Stimulated activated CD4-positive, alpha-beta T cell treated with anti-CD3 and anti-CD28 coated beads, TNF-alpha, amount 100 ng/mL, for 1 hour (primary cell): ENCODE measurements around the gene SBF2.
"Not testable (repeated sequence)": the region's sequence is repeated elsewhere in the genome, so short reads cannot be mapped to it uniquely, and the experiment has no call there.

Experiments
- DNase-seq, 3 donors: peaks; one replicate each; pipeline ENCODE4 v3.0.0-alpha.2; 2020; ENCODE audit warnings: low read depth in 3 of 3, low spot score in 1 of 3

The SBF2 gene

DNA sequence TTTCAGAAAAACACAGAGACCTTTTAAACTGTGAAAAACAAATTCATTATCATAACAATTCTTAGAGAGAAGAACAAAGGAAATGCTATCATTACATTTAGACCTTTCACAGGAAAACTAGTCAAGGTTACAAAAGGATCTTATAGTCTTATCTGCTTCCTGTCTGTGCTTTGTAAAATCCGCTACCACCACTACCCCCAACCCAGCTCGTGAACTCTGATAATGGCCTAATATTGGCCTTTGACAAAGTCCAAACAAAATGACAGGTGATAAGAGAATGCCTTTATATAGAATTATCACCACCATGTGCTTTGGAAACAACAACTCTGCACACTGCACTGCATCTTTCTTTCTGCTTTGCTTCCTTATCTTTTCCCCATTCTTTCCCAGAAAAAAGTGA is 272.5 kb downstream of the SBF2 start:
- no peak for DNase-seq

DNA sequence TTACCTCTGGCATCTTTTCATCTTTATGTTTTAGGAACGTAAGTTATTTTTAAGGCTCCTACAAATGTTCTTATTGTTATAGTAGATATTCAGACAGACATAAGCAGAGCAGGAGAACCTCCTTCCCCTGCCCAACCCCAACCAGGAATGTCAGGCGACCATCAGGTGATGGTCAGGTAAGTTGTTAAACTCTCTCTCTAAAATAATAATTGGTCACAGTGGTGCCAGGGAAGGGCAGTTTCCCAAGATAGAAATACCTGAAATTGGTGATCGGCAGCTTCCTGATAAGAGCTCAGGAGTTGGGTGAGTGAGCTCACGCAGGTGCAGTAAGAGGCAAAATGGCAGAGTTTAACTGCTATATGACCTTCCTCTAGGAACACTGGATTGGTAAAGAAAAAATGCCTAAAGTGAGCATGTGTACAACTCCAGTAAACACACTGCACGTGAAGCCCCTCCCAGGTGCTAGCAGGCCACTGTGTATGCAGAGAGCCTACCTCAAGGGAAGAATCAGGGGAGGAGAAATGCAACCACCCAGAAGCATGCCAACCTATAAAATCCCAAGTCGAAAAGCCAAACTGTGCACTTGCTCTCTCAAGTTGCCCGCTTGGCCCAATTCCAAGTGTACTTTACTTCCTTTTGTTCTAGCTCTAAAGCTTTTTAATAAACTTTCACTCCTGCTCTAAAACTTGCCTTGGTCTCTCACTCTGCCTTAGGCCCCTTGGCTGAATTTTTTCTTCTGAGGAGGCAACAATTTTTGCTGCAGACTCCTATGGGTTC is 273.9 kb downstream of the SBF2 start:
- no peak for DNase-seq

DNA sequence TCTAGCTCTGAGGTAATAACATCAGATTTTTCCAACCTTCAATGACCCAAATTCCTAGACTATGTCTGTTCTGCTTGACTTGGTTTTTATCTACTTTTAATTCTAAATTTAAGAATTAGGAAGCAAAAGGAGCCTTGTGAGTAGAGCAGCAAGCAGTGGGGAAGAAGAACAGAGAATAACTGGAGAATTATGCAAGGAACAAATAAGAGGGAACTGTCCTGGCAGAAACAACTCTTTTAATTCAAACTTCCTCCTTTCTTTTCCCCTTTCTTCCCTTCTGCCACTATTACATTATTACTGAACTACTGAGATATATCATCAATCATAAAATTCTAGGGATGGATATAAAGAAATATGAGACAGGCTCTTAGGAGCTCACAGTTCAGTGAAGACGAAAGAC is 276.1 kb downstream of the SBF2 start:
- no peak for DNase-seq

DNA sequence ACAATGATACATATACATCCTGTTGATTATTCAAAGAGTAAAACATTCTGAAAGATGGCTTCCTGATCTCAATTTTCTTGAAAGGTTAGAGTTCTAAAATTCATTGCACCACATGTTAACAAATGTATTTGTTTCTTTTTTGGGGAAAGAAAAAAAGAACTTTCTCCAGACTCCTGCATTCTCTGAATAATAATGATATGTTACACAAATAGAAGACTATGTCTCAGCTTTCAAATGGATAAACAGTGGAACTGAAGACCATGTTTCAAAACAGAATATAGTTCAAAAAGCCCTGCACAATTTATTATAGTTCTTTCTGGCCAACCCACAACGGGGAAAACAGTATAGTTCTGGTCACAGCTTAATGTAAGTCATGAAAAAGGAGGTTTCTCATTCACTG is 277.0 kb downstream of the SBF2 start:
- DNase-seq = no peak

DNA sequence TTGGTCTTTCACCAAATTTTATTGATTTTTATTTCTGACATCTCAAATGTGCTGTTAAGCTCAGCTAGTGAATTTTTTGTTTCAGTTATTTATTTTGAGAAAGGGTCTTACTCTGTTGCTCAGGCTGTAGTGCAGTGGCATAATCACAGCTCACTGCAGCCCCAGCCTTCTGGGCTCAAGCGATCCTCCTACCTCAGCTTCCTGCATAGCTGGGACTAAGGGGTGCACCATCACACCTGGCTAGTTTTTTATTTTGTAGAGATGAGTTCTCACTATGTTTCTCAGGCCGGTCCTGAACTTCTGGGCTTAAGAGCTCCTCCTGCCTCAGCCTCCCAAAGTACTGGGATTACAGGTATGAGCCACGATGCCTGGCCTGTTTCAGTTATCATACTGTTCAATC is 282.0 kb downstream of the SBF2 start:
- no peak for DNase-seq

DNA sequence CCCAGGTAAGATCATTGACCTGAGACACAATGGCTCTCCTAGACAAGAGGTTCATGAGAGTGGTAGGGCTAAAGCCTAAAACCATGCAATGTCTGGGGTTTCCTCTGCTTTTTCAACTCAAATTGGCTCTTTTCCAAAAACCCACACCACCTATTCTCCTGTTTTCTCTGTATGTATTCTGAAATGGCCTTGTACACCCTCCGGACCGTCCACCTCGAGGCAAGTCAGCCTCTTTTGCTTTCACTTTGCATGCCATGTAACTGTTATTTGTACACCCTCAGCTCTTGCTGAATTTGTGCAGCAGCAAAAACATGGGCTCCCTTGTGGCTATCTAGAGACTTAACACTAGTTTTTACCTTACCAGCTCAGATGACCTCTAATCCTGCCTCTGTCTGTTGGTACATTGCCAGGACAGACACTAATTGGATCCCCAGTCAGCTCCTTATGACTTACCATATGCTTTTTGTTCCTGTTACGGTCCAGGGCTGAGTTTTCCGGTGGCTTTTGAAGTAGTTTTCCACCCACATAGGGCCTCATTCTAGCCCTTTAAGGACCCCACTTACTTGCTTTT is 288.0 kb downstream of the SBF2 start:
- DNase-seq = no peak

DNA sequence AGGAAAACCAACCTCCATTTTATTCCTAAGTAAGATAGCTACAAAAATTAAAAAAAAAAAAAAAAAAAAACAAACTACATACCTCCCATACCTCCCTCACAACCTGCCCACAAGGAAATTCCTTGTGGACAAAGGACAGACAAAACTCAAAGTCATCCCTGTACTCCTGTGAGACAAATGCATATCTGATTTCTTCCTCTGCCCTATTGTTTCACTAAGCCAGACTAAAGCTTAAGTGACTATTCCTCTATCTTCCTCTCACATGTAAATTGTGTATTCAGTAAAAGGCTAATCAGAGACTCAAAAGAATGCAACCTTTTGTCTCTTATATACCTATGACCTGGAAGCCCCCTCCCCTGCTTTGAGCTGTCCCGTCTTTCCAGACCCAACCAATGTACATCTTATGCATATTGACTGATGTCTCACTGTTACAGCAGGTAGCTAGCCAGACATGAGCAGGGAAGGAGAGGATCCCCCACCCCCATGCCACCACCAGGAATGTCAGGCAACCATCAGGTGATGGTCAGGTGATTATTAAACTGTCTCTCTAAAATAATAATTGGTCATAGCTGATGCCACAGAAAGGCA is 289.4 kb downstream of the SBF2 start:
- DNase-seq = no peak

DNA sequence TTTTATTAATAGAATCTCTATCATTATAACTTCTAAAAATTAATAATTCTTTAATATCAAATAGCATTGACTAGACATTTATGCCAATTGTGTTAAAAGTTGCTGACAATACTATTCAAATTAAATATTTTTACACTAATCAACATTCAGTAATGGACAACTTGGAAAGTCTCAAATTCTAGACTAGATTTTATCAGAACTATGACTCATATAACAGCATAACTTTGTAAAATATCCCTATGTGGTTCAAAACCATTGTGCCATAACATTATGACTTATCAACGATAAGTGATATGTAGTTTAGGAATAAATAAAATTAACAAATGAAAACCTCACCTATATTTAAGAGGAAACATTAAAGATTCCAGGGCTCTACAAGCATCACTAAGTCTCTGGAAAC is 291.8 kb downstream of the SBF2 start:
- DNase-seq = no peak

DNA sequence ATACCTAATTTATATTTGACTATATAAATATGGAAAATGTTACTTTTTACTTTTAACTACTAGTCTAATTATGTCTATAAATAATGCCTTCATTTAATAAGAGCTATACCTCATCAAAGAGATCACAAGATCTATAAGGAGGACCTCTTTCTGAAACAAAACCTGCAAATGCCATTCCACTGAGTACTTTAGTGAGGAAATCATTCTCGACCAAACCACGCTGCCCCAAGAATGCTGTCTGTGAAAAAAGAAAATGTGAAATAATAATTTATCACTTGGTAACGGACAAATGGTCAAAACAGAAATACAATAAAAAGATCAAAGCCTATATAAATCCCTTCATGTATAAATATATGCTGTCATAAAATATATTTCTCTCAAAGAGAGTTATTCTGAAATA is 301.7 kb downstream of the SBF2 start:
- no peak for DNase-seq

DNA sequence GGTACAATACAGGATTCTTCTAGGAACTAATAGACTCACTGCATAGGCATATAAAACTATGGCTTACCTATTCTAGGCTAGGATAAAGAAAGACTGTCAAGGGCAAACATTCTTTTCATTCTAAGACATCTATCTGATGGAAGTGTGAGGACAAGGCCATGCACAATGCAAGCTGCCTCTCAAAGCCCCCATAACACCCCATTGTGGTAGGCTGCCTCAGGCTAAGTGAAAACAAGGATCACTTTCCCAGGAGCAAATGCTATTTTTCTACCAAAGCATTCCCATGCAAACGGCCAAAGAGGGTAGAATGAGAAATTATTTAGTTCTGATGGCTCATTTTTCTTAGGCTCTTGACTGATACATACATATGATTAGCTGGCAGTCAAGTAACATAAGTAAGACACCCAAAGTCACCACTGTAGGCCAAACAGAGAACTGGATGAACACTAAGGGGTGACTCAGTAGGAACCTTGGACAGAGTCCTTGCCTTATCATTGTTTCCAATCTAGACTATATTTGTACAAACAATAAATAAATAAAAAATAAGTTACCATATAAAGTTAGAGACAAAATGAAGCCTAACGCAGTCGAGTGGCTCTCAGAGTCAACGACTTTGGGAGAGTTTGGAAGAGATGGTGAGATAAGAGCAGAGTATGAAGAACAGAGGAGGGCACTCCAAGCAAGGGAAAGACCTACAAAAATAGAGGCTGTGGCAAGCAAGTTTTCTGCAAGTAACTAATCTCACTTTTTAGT is 303.6 kb downstream of the SBF2 start:
- DNase-seq = no peak

DNA sequence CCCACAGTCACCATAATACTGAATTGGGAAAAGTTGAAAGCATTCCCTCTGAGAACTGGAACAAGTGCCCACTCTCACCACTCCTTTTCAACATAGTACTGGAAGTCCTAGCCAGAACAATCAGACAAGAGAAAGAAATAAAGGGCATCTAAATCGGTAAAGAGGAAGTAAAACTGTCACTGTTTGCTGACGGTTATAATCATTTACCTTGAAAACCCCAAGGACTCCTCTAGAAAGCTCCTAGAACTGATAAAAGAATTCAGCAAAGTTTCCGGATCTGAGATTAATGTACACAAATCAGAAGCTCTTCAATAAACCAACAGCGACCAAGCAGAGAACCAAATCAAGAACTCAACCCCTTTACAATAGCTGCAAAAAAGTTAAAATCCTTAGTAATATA is 306.7 kb downstream of the SBF2 start:
- not testable (repeated sequence) for DNase-seq

DNA sequence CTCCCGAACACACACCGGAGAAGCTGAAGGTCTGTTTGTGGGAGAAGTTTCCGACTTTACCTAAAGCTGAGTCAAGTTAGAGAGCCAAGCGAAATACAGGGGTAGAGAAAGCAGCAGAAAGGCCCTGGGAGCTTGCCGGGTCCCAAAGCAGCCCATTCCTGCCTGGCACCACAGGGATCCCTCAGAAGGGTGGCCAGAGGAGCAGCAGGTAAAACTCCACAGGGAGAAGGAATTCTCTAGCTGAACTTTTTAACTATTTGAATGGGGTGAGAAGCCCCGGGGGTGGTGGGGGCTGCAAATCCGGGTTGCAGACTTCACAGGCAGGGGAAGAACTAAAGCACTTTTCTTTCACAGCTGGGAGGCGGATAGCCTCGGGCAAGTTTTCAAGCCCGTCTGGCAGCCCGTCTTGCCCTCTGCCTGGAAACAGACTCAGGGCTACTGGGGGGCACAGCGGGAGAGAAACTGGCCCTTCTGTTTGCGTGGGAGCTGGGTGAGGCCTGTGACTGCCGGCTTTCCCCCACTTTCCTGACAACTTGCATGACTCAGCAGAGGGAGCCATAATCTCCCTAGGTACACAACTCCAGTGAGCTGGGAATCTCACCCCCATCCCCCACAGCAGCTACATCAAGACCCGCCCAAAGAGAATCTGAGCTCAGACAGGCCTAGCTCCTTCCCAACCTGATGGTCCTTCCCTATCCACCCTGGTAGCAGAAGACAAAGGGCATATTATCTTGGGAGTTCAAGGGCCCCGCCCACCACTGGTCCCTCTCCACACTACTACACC is 311.0 kb downstream of the SBF2 start:
- no peak for DNase-seq

DNA sequence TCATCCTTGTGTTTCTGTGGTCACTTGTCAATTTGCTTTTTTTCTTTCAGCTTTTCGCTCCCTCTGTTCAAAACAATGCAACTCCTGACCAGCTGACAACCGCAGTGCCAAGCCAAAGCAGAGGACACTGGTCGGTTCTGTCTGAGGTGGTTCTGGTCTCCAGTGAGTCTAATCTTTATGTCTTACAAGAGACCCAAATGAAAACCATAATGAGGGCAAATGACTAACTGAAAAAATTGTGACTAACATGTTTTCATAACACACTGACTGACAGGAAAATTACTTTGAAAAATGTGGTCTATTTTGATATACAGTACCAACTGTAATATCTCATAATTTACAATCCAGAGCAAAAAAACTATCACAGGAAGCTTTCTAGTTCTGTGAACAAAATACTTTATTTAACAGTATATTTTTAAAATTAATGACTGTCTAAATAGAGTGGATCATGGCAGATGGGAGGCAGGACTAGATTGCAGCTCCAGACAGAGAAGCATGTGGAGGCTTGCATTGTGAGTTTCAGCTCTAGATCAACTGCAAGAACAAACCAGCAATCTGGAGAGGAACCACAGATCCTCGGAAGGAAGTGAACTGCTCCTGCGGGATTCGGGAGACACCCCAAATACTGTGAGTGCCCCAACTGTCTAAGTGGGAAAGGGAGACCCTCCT is 311.8 kb downstream of the SBF2 start:
- DNase-seq = no peak

DNA sequence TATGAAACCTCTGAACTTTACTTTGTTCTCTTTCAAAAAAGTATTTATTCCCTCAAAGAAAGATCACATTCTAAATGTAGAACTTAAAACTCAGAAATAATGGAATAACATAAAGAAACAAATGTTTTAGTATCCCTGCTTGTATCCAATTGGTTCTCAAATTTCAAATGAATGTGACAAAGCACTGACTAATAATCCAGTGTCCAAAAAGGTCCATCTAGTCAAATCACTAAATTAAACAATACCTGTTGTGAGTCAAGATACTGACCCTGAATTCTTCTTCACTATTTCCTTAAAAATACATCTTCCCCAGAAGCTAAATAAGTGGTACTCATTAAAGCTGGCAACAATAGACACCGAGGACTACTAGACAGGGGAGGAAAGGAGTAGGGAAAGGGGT is 313.1 kb downstream of the SBF2 start:
- no peak for DNase-seq

DNA sequence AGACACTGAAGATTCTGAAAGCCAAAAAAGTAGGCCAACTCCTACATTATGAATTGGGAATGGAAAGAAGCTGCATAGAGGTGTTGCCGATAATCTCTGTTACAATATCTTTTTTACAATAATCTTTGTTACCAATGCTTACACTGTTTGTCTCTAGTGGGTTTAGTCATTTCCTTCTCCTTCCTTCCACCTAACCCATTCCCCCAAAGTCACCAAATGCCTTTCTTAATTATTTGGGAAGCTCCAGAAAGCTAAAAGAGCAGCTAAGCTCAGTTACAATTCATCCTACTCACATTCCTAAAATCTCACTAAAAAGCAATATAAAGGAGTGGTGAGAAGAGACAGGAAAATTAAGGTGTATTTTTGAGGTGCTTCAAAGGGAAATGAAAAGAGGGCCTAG is 316.5 kb downstream of the SBF2 start:
- DNase-seq = no peak

DNA sequence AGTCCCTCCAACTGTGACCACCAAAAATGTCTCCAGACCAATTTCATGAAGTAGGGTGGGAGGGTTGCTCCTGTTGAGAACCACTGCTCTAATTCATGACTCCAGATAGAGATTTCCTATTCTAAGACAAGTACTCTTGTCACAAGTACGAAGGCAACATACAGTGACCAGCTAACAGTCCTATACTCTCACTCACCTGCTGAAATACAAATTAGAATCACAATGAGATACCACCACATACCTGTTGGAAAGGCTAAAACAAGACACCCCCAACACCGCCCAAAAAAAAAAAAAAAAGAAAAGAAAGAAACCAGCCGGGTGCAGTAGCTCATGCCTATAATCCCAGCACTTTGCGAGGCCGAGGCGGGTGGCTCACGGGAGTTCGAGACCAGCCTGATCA is 319.6 kb downstream of the SBF2 start:
- no peak for DNase-seq

DNA sequence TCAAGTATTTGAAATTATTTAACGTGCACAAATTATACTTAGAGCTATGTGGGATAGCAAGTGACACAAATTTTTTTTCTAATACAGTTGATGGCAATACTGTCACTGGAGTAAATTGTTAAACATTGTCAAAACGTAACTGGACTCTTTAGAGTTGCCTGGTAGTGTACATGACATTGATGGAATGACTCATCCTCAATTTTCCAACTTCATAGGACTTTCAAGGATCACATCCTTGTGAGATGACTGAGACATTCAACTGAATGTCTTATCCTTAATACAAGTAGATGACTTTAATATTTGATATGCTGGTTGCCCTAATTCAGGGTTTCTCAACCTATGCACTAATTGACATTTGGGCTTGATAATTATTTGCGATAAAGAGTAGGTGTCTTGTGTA is 320.1 kb downstream of the SBF2 start:
- no peak for DNase-seq

DNA sequence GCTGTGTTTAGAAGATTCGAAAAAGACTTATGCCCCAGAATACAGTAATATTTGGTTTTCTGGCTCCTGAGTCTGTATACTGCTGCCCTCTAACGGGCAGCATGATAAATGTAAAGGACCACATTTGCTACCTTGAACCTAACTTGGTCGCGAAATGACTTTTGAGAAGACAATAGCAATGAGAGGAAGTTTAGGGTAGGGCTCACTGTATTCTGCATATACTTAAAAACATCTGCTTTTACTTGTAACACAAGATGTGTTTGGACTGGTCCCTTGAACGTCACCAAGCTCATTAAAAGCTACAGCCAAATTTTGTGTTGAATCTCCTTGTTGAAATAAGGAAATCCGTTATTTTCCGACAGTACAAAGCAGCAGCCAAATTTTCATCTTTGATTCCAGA is 321.0 kb downstream of the SBF2 start:
- no peak for DNase-seq

DNA sequence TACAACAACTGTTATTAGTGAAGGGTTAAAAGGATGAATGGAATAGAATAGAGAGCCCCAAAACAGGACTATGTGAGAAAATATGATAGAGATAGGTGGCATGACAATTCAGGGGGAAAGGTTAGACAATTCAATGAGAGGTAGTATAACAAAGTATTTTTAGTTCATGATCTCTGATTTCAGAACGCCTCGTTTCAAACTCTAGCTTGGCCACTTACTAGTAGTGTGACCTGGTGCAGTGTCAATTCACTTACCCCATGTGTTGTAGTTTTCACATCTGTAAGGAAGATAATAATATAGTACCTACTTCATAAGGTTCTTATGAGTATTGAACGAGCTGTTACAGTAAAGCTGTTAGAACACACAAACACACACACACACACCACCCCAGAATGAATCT is 322.1 kb downstream of the SBF2 start:
- DNase-seq = no peak

DNA sequence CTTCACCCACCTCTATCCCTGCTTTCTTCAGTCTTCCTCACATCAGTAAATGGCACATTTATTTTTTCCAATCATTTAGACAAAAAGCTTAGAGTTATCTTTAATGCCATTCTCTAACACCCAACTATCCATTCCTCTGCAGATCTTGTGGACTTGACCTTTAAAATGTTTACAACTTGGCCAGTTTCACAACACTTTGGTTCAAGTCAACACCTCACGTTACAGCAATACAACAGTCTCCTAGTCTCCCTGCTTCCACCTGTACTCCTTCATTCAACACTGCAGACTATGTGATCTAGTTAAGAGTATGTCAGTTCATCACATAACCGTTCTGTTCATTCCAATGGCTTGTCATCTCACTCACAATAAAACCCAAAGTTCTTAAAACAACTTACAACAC is 325.0 kb downstream of the SBF2 start:
- no peak for DNase-seq

DNA sequence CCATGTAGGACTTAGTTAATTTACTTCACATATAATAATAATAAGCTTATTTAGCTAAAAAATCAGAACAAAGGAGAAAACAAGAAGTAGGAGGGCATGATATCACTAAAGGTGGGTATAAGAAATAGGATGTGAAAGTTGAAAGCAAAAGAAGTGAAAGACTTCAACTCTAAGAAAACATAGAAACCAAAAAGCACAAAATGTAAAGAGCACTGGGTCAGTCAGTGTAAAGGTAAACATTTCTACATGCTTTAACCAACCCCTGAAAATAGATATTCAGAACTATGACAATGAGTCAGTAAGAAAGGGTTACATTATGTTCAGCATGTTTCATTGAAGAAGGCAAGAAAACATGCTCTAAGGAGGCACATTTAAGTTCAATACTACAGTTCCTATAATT is 331.3 kb downstream of the SBF2 start:
- no peak for DNase-seq
